Adipocyte (in vitro differentiated cells): ENCODE data around the gene ABCF3.
A peak's percentile ranks its signal among the peaks of the same experiment; 100 is the strongest.

ENCODE experiments used
- DNase-seq: peaks from one replicate; pipeline ENCODE4 v3.0.0-alpha.2; 2015; ENCODE audit warnings: low read depth
- H3K27me3 ChIP-seq: replicated peaks from 2 replicates; pipeline ENCODE4 v1.7.0; 2013; ENCODE audit warnings: mild to moderate bottlenecking, low read length, moderate library complexity; ENCODE audit not compliant: control insufficient read depth, insufficient read depth
- H3K36me3 ChIP-seq: 2 replicates; pipeline ENCODE4 v1.7.0; 2013; ENCODE audit warnings: low read length, mild to moderate bottlenecking, moderate library complexity; ENCODE audit not compliant: control insufficient read depth, insufficient read depth, severe bottlenecking
- H3K4me1 ChIP-seq: 2 replicates; pipeline ENCODE4 v1.7.0; 2013; ENCODE audit warnings: mild to moderate bottlenecking, low read length, moderate library complexity; ENCODE audit not compliant: control insufficient read depth, insufficient read depth
- H3K4me3 ChIP-seq: 2 replicates; pipeline ENCODE4 v1.7.0; 2013; ENCODE audit warnings: mild to moderate bottlenecking, low read length, moderate library complexity
- H3K9ac ChIP-seq: 2 replicates; pipeline ENCODE4 v1.7.0; 2013; ENCODE audit warnings: mild to moderate bottlenecking, low read length, moderate library complexity
- H3K9me3 ChIP-seq: 2 replicates; pipeline ENCODE4 v1.7.0; 2013; ENCODE audit warnings: mild to moderate bottlenecking, low read length, moderate library complexity; ENCODE audit not compliant: control insufficient read depth

ABCF3 gene

GRCh38 chr3:184168363-184169120 lies 17.5 kb upstream of the ABCF3 start:
- peak overlapping the region; percentile 11 for H3K4me3 ChIP-seq
- DNase-seq = peak; percentile 79
- no peaks in the 10 kb centered on the region for H3K9me3 ChIP-seq
- peak overlapping the region; percentile 63 for H3K9ac ChIP-seq
- H3K27me3 ChIP-seq = no peaks in the 10 kb centered on the region
- H3K36me3 ChIP-seq = peaks cover 54% of the 10 kb centered on the region
- peaks cover 49% of the 10 kb centered on the region for H3K4me1 ChIP-seq

GRCh38 chr3:184169896-184170875 lies 15.8 kb upstream of the ABCF3 start:
- H3K36me3 ChIP-seq = peaks cover 38% of the 10 kb centered on the region

GRCh38 chr3:184171562-184171961 lies 14.4 kb upstream of the ABCF3 start:
- H3K9me3 ChIP-seq = no peaks in the 10 kb centered on the region
- H3K4me1 ChIP-seq = peaks cover 57% of the 10 kb centered on the region
- H3K36me3 ChIP-seq = peaks cover 24% of the 10 kb centered on the region
- peak overlapping the region; percentile 38 for H3K4me3 ChIP-seq
- H3K27me3 ChIP-seq = no peaks in the 10 kb centered on the region
- peak; percentile 85 for DNase-seq
- peak overlapping the region; percentile 67 for H3K9ac ChIP-seq

More at GRCh38 chr3:184169896-184170875, 15.8 kb upstream of the ABCF3 start:
- no peak overlapping the region for H3K9ac ChIP-seq
- DNase-seq = no peak
- H3K9me3 ChIP-seq = no peaks in the 10 kb centered on the region
- H3K4me3 ChIP-seq = no peak overlapping the region
- H3K27me3 ChIP-seq = no peaks in the 10 kb centered on the region
- H3K4me1 ChIP-seq = peaks cover 56% of the 10 kb centered on the region

- peaks cover 67% of the 10 kb centered on the region for H3K4me1 ChIP-seq
- peak; percentile 80 for DNase-seq
Observed at GRCh38 chr3:184172681-184173373, 13.2 kb upstream of the ABCF3 start.

GRCh38 chr3:184173374-184173722 lies 12.7 kb upstream of the ABCF3 start:
- Histone ChIP-seq H3K9me3 (no peaks in the 10 kb centered on the region), H3K4me3 (peak overlapping the region; percentile 61), H3K4me1 (peaks cover 67% of the 10 kb centered on the region), H3K9ac (peak overlapping the region; percentile 1), H3K27me3 (no peaks in the 10 kb centered on the region), H3K36me3 (peaks cover 24% of the 10 kb centered on the region)
- DNase-seq = no peak

More at GRCh38 chr3:184172681-184173373, 13.2 kb upstream of the ABCF3 start:
- peak overlapping the region; percentile 61 for H3K4me3 ChIP-seq
- H3K36me3 ChIP-seq = peaks cover 21% of the 10 kb centered on the region
- peak overlapping the region; percentile 67 for H3K9ac ChIP-seq
- H3K9me3 ChIP-seq = no peaks in the 10 kb centered on the region
- no peaks in the 10 kb centered on the region for H3K27me3 ChIP-seq

- H3K4me3 ChIP-seq = peak overlapping the region; percentile 45
- H3K36me3 ChIP-seq = peaks cover 33% of the 10 kb centered on the region
- H3K9me3 ChIP-seq = no peaks in the 10 kb centered on the region
- peaks cover 67% of the 10 kb centered on the region for H3K4me1 ChIP-seq
- DNase-seq = no peak
- peak overlapping the region; percentile 35 for H3K9ac ChIP-seq
- no peaks in the 10 kb centered on the region for H3K27me3 ChIP-seq
Observed at GRCh38 chr3:184174284-184174645, 11.7 kb upstream of the ABCF3 start.

- Histone ChIP-seq H3K4me1 (peaks cover 67% of the 10 kb centered on the region), H3K4me3 (peak within 1 kb of the TSS; percentile 96), H3K9ac (peak within 1 kb of the TSS; percentile 100), H3K36me3 (peaks cover 39% of the 10 kb centered on the region), H3K9me3 (no peaks in the 10 kb centered on the region), H3K27me3 (no peaks in the 10 kb centered on the region)
- peak; percentile 99 for DNase-seq
Observed at GRCh38 chr3:184174646-184175492, 11.1 kb upstream of the ABCF3 start, which contains the start of gene AP2M1. TSS of gene AP2M1 (plus strand) at chr3:184174855. CDS start at chr3:184176994, 2,139 bp downstream.

GRCh38 chr3:184175506-184175905 lies 10.5 kb upstream of the ABCF3 start:
- no peak for DNase-seq
- H3K27me3 ChIP-seq = no peaks in the 10 kb centered on the region
- H3K36me3 ChIP-seq = peaks cover 45% of the 10 kb centered on the region
- no peaks in the 10 kb centered on the region for H3K9me3 ChIP-seq
- H3K9ac ChIP-seq = peak overlapping the region; percentile 100
- peaks cover 74% of the 10 kb centered on the region for H3K4me1 ChIP-seq
- peak overlapping the region; percentile 96 for H3K4me3 ChIP-seq

- Histone ChIP-seq H3K4me3 (peak overlapping the region; percentile 96), H3K36me3 (peaks cover 45% of the 10 kb centered on the region)
Observed at GRCh38 chr3:184175981-184176376, 10.0 kb upstream of the ABCF3 start.

More at GRCh38 chr3:184175981-184176376, 10.0 kb upstream of the ABCF3 start:
- H3K27me3 ChIP-seq = no peaks in the 10 kb centered on the region
- H3K9ac ChIP-seq = peak overlapping the region; percentile 100
- peak; percentile 56 for DNase-seq
- H3K4me1 ChIP-seq = peaks cover 70% of the 10 kb centered on the region
- no peaks in the 10 kb centered on the region for H3K9me3 ChIP-seq
